ENCODE data around the gene CD63.

- TF ChIP-seq POLR2A (IDR thresholded peaks at IDR 0.05; ENCODE audit: extremely low read depth, insufficient read length) (no peak), CTCF (IDR thresholded peaks at IDR 0.05; ENCODE audit: low read depth, low read length) (no peak)
These were observed 13.5 kb downstream of the CD63 start for GRCh38 chr12:55715169-55715764.

Data from NB4 (cell line).